ENCODE measurements around the gene CHD9. TPM values are rescaled to one million over a fixed set of nuclear protein-coding genes. Genes with fewer than 3 reads are reported as not detected.
"Not testable (repeated sequence)": the region's sequence is repeated elsewhere in the genome, so short reads cannot be mapped to it uniquely, and the experiment has no call there.

Gene CHD9
- total and polyA plus RNA-seq, 7 donors = 13.8 to 88.5 (median 55.5) TPM

DNA sequence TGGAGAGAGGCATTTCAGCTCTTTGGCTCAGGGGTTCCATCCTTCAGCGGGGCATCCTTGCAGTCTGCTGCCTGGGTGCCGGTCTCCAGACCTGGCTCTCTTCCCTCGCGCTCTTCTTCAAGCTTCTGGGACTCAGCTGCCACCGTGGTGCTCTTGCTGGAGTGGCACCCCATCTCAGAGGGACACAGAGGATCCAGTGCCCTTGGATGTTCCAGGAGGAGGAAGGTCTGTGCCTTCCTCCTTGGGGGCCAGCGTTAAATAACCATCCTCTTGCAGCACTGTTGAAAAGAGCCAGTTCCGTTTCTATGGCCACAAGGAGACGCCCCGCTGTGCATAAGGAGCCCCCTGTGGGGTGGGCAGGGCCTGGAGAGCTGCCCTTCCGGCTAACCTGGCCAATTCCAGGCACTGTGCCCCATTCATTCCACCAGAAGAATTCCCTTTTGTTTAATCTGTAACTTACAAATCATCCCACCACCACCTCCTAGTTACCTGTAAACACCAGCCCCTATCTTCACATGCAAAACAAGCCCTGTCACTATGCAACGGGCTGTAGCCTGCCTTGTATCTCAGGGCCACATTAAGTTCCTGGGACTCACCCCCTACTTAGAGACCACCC is 10.7 kb upstream of the CHD9 start:
- Histone ChIP-seq H3K36me3 (no peaks in the 10 kb centered on the region), H3K4me1 (peaks cover 0 to 12% (median 0%) of the 10 kb centered on the region in 4 donors), H3K27ac (peak overlapping the region in 3 of 4 donors; percentile 16 to 53 (median 22)), H3K4me3 (peak overlapping the region in 1 of 4 donors; percentile 5), H3K27me3 (peaks cover 0 to 12% (median 0%) of the 10 kb centered on the region in 3 donors), H3K9me3 (no peaks in the 10 kb centered on the region)
- no peak for DNase-seq
- 24 to 57% methylated on average over 11 of the region's 11 CpGs for WGBS, 2 donors
- TF ChIP-seq, protein P1, sequence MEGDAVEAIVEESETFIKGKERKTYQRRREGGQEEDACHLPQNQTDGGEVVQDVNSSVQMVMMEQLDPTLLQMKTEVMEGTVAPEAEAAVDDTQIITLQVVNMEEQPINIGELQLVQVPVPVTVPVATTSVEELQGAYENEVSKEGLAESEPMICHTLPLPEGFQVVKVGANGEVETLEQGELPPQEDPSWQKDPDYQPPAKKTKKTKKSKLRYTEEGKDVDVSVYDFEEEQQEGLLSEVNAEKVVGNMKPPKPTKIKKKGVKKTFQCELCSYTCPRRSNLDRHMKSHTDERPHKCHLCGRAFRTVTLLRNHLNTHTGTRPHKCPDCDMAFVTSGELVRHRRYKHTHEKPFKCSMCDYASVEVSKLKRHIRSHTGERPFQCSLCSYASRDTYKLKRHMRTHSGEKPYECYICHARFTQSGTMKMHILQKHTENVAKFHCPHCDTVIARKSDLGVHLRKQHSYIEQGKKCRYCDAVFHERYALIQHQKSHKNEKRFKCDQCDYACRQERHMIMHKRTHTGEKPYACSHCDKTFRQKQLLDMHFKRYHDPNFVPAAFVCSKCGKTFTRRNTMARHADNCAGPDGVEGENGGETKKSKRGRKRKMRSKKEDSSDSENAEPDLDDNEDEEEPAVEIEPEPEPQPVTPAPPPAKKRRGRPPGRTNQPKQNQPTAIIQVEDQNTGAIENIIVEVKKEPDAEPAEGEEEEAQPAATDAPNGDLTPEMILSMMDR (IDR thresholded peaks at IDR 0.05) = no peak
- no peak for TF ChIP-seq EP300 (IDR thresholded peaks at IDR 0.05)
- TF ChIP-seq POLR2AphosphoS5 (IDR thresholded peaks at IDR 0.05) = no peak
- TF ChIP-seq POLR2A (IDR thresholded peaks at IDR 0.05) = no peak
- intact Hi-C loops (cut with DNase I) = no loop called here

DNA sequence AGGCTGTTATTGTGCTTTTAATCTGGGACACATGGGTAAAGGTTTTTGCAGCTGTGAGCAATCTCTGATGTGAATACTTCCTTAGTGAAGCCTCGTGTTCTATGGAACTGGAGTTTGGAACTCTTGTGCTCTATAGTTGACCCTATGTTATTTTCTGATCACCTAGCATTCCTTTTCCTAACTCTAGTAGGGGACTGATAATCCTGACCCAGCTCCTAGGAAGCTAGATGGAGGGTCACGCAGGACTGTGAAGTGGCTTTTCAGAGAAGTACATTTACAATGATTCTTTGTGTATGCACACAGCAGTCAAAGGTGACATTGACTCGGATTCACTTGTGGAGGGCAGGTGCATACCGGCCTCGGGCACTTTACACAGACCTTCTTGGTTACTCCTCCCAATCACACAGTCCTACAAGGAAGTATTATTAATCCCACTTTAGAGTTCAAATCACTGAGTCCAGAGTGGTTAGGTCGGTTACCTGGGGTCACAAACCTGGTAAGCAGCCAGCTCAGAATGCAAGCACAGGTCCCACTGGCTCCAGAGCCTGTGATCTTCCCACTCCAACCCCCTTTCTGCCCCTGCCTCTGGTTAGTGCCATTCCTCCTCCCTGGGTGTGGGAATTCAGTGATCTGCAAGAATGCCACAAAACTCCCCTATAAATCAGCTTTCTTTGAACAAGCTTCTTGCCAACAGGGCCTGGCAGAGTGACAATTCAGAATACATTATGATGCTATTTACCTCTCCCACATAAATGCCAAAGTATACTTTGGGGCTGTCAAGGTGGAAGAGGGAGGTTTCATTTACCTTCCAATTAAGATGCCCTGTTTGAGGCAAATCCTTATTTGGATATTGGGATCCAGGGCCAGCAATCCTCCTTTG is 9.2 kb upstream of the CHD9 start:
- peaks cover 0 to 12% (median 0%) of the 10 kb centered on the region in 3 donors for H3K27me3 ChIP-seq
- 16 to 65% methylated on average over 6 of the region's 6 CpGs for WGBS, 2 donors
- H3K4me1 ChIP-seq = peaks cover 0 to 12% (median 0%) of the 10 kb centered on the region in 4 donors
- H3K36me3 ChIP-seq = no peaks in the 10 kb centered on the region
- H3K9me3 ChIP-seq = no peaks in the 10 kb centered on the region
- no peak overlapping the region for H3K27ac ChIP-seq
- TF ChIP-seq, protein P1 (IDR thresholded peaks at IDR 0.05) = no peak
- TF ChIP-seq EP300 (IDR thresholded peaks at IDR 0.05) (no peak), POLR2AphosphoS5 (IDR thresholded peaks at IDR 0.05) (no peak), POLR2A (IDR thresholded peaks at IDR 0.05) (no peak)
- no peak overlapping the region for H3K4me3 ChIP-seq
- DNase-seq = peak; percentile 35
- intact Hi-C loops (cut with DNase I) = no loop called here

DNA sequence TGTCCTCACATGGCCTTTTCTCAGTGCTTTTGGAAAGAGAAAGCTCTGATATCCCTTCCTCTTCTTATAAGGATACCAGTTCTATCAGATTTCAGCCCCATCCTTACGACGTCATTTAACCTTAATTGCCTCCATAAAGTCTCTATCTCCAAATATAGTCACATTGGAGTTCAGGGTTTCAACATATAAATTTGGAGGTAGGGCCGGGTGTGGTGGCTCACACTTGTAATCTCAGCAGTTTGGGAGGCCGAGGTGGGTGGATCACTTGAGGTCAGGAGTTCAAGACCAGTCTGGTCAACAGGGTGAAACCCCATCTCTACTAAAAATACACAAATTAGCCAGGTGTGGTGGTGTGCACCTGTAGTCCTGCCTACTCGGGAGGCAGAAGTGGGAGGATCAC is 7.3 kb upstream of the CHD9 start:
- H3K27ac ChIP-seq; H3K4me3 ChIP-seq; intact Hi-C loops (cut with DNase I); H3K36me3 ChIP-seq; H3K4me1 ChIP-seq; H3K9me3 ChIP-seq: not testable (repeated sequence)
- peaks cover 0 to 12% (median 0%) of the 10 kb centered on the region in 3 donors for H3K27me3 ChIP-seq
- peak; percentile 10 for DNase-seq
- WGBS, 2 donors = 19 to 61% methylated on average over 5 of the region's 5 CpGs

DNA sequence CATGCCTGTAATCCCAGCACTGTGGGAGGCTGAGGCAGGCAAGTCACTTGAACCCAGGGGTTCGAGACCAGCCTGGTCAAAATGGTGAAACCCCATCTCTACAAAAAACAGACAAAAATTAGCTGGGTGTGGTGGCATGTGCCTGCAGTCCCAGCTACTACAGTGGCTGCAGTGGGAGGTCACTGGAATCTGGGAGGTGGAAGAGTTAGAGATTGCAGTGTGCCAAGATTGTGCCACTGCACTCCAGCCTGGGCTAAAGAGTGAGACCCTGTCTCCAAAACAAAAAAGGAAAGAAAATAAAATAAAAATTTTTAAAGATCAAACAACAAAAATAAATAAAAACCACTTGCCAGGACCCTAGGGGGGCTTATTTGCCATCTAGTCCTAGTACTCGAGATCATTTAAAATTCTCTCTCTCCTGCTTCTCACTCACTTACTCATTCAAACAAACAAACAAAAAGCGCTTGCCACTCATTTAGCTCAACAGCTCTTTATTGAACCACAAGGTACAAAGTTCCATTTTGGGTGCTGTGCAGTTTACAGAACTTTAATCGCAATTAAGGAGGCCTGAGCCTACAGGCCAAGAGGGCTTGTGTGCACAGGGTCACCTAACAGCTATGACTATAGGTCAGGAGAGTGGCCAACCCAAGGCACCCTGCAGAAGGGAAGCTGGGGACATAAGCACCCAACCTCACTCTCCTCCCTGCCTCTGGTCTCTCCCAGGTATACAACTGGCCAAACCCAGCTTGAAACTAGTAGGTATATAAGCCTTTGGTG is 6.5 kb upstream of the CHD9 start:
- 35 to 71% methylated on average over 4 of the region's 4 CpGs for WGBS, 2 donors
- peaks cover 0 to 12% (median 0%) of the 10 kb centered on the region in 3 donors for H3K27me3 ChIP-seq
- intact Hi-C loops (cut with DNase I) = no loop called here
- H3K27ac ChIP-seq = no peak overlapping the region
- peak; percentile 17 for DNase-seq
- TF ChIP-seq POLR2A (IDR thresholded peaks at IDR 0.05) = no peak
- no peak for TF ChIP-seq EP300 (IDR thresholded peaks at IDR 0.05)
- TF ChIP-seq POLR2AphosphoS5 (IDR thresholded peaks at IDR 0.05) = no peak
- TF ChIP-seq, protein P1 (IDR thresholded peaks at IDR 0.05) = no peak
- no peak overlapping the region for H3K4me3 ChIP-seq
- peaks cover 0 to 15% (median 4%) of the 10 kb centered on the region in 4 donors for H3K4me1 ChIP-seq
- H3K9me3 ChIP-seq = no peaks in the 10 kb centered on the region
- H3K36me3 ChIP-seq = no peaks in the 10 kb centered on the region

DNA sequence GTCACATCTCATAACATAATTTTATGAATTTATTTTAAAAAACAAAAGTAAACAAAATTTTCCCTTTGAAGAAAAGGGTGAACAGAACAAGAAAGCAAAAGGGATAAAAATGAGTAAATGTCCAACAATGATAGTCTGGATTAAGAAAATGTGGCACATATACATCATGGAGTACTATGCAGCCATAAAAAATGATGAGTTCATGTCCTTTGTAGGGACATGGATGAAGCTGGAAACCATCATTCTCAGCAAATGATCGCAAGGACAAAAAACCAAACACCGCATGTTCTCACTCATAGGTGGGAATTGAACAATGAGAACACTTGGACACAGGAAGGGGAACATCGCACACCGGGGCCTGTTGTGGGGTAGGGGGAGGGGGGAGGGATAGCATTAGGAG is 3.5 kb upstream of the CHD9 start:
- H3K4me1 ChIP-seq = peaks cover 0 to 29% (median 22%) of the 10 kb centered on the region in 4 donors
- H3K9me3 ChIP-seq, H3K27me3 ChIP-seq, H3K4me3 ChIP-seq, H3K36me3 ChIP-seq, DNase-seq, H3K27ac ChIP-seq: not testable (repeated sequence)
- intact Hi-C loops (cut with DNase I) = loop anchor here (5.0 kb wide), 1 partner anchor 381 kb away; the partner anchor contains the start of gene RBL2
- WGBS, 2 donors = 92 to 96% methylated on average over 4 of the region's 4 CpGs

Measured in sigmoid colon (tissue), 7 donors.